NCI-H446 (cell line): Measurements from ENCODE around the gene CYP4X1.
"Not testable (repeated sequence)": the region's sequence is repeated elsewhere in the genome, so short reads cannot be mapped to it uniquely, and the experiment has no call there.

Source experiments
- DNase-seq, 2 experiments: peaks; one replicate each; lab custom pipeline; 2025; lab: John Stamatoyannopoulos, UW

The CYP4X1 gene, protein sequence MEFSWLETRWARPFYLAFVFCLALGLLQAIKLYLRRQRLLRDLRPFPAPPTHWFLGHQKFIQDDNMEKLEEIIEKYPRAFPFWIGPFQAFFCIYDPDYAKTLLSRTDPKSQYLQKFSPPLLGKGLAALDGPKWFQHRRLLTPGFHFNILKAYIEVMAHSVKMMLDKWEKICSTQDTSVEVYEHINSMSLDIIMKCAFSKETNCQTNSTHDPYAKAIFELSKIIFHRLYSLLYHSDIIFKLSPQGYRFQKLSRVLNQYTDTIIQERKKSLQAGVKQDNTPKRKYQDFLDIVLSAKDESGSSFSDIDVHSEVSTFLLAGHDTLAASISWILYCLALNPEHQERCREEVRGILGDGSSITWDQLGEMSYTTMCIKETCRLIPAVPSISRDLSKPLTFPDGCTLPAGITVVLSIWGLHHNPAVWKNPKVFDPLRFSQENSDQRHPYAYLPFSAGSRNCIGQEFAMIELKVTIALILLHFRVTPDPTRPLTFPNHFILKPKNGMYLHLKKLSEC

DNA sequence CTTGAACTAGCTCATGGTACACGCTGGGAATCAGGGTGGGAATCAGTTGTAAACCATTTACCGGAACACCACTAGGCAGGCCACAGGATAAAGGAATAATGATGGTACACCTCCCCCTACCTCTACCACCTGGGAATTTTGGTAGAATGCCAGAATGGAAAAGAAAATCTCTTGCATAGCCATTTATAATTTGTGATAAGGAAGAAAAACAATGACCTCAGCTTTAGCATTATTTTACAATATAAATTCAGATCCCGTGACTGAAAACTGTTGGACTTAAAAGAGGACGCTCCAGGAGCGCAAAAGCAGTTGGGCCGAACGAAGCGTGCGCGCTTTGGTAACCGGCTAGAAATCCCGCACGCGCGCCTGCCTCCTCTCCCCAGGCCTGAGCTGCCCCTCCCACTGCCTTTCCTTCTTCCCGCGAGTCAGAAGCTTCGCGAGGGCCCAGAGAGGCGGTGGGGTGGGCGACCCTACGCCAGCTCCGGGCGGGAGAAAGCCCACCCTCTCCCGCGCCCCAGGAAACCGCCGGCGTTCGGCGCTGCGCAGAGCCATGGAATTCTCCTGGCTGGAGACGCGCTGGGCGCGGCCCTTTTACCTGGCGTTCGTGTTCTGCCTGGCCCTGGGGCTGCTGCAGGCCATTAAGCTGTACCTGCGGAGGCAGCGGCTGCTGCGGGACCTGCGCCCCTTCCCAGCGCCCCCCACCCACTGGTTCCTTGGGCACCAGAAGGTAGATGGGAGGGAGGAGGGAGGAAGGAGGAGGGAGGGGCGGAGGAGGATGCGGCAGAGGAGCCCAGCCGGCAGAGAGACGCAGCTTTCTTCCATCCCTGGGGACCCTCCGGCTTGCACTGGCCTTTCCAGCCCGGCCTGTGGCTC is at the start of gene CYP4X1:
CYP4X1 (plus strand) TSS at position 402 of the 873 bp plus-strand sequence; CDS start at position 551, 149 bp downstream.
- no peak for DNase-seq

DNA sequence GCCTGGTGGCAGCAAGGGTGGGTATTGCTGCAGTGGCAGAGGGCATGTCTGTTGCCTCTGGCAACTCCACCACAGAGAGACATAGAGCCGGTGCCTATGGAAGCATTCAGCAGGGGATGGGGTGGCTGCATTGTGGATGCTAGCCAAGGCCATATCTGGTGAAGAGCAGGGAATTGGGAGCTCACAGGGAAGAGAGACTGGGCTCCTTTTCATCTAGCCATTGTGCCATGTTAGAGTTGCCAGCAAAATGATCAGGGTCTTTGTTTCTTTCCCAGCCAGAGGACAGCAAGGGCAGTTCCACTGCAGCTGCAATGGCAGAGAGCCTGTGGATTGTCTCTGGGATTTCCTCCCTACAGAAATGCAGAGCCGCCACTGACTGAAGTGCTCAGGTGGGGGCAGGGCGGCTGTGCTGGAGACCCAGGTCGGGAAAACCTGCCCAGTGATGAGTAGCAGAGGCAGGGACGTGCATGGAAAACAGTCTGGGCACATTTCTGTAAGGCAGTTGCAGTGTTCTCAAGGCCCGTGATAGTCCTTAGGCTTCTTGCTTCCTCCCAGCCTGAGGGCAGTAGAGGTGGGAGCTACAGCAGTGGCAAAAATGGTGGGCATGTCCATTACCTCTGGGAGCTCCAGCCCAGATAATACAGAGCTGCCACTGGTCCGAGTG is 40.2 kb upstream of the CYP4X1 start:
- no peak for DNase-seq

DNA sequence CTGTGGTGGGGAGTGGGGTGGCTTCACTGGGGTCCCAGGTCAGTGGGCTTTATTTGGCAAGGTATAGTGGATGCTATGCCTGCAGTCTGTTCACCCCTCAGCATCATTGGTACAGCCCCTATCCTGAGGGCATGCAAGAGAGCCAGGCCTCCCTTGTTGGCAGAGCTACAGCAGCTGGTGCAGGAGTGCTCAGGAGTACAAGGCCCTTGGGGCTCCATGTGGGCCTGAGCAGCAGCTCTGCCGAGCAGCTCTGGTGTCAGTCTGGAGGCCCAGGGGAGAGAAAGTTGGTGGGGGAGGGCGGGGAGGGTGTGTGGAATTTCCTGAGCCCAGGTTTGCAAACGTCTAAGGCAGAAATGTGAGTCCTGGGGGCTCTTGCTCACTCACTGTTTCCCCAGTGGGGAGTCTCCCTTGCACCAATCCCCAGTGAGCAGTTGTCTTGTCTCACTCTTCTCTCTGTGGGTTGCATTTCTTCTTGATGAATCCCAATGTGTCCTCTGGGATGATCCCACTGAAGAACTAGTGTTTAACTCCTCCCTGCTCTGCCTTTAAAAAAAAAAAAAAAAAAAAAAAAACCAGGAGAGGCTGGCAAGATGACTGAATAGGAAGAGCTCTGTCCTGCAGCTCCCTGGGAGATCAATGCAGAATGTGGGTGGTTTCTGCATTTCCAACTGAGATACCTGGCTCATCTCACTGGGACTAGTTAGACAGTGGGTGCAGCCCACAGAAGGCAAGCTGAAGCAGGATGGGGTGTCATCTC is 39.5 kb upstream of the CYP4X1 start:
- no peak for DNase-seq

DNA sequence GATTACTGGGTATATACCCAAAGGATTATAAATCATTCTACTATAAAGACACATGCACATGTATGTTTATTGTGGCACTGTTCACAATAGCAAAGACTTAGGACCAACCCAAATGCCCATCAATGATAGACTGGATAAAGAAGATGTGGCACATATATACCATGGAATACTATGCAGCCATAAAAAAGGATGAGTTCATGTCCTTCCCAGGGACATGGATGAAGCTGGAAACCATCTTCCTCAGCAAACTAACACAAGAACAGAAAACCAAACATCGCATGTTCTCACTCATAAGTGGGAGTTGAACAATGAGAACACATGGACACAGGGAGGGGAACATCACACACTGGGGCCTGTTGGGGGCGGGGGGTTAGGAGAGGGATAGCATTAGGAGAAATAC is 32.9 kb upstream of the CYP4X1 start:
- DNase-seq: not testable (repeated sequence)

DNA sequence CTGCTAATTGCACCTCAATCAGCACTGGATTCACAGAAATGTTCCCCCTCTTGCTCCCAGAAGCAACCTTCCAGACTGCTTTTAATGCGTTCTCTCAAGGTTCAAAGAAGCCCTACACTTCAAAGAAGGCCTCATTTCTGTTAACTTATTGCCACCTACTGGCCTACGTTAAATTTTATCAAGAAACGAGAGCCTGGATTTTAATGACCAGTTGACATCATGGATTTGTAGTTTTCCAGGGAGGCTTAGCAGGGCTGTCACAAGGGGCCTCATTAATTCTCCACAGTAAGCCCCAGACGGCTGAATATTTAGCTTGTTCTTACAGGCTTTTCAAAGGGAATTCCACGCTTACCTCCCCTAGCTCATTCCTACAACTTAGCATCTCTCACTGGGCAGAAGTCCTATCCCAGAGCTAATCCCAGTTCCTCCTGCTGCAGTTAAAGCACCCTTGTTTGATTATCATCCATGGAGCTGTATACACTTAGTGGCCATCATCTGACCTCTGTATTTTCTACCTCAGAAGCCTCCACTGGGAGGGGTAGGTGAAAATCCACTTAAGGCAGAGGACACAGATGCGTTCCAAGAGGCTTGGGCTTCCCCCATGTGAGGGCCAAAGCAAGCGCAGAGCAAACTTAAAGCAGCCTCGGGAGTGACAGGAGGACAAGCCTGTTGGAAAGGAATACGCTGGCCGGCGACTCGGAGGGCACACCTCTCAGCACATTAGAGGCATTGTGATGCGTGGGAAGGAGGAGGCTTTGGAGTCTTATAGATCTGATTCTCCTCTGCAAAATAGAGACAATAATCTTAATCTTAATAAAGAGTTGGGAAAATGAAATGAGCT is 32.2 kb upstream of the CYP4X1 start:
- peak in 1 of 2 experiments; percentile 18 for DNase-seq

DNA sequence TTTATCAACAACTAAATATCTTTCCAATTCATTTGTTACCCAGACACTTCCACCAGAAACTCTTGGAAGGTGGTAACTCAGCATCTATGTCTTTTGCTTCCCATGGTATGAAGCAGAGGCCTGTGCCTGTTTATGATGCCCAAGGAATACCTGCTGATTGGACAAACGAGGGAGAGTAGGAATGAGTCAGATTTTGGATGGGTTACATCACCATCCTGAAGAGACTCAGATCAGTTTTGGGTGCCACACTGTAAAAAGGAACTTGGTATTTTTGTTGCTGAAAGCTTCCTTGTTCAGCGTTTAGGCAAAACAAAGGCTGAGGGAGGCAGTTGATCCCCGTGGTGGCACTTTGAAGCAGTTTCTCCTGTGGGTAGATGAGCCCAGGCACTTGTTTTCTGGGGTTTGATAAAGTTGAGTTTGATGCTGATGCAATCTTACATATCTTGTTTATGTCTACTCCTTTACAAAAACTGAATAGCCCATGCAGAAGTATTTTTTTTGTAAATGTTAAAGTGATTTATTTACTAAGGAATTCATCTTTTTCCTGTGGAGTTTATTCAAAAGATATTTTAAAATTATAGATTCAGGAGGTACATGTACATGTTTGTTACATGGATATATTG is 26.7 kb upstream of the CYP4X1 start:
- no peak for DNase-seq

DNA sequence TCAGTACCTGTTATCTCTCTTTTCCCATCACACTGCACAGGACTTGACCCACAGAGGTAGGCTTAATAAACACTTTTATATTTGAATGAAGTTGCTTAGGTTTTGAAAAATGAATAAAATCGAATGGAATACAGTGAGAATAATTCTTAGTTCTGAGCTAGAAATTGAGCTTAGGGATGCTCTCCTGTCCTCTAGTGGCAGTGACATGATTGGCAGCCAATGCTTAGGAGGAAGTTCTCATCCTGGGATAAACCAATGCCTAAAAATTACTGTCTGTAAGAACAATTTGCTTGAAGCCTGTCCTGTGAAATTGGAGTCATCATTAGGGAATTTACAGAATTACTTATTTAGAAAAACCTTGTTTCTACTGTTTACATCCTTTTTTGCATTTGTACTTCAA is 21.3 kb upstream of the CYP4X1 start:
- no peak for DNase-seq

DNA sequence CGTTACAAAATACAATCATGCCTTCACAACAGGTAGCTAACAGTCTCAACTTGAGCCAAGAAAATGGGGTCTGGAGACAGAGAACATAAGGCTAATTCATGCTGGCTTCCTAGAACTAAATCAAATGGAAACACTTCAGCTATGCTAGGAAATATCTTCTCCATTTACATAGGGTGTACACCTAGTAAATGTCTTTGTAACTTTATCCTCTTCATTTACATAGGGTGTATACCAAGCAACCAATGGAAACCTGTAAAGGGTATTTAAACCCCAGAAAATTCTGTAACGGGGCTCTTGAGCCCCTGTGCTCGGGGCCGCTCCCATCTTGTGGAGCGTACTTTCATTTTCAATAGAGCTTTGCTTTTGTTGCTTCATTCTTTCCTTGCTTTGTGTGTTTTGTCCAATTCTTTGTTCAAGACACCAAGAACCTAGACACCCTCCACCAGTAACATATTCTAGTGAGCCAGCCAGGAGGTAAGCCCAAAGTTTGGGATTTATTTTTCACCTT is 19.5 kb upstream of the CYP4X1 start:
- no peak for DNase-seq

DNA sequence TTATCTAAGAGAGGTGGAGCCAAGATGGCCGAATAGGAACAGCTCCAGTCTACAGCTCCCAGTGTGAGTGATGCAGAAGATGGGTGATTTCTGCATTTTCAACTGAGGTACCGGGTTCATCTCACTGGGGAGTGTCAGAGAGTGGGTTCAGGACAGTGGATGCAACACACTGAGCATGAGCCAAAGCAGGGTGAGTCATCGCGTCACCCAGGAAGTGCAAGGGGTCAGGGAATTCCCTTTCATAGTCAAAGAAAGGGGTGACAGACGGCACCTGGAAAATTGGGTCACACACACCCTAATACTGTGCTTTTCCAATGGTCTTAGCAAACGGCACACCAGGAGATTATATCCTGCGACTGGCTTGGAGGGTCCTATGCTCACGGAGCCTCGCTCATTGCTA is 17.0 kb upstream of the CYP4X1 start:
- not testable (repeated sequence) for DNase-seq

DNA sequence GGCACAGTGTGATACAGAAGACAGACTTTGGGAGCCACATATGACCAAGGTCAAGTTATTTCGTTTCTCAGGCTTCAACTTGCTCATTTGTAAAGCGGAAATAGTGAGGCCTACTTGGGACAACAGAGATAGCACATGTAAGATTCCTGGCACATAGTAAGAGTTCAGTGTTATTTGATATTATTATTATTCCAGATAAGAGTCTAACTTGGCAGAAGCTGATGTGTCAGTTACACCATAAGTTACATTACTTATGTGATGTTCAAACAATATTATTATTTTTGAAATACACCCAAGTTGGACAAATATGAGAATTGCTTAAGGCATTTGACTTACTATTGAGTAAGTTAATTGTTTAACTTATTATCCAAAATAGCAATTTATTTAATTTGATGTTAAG is 10.2 kb upstream of the CYP4X1 start:
- DNase-seq: no peak

DNA sequence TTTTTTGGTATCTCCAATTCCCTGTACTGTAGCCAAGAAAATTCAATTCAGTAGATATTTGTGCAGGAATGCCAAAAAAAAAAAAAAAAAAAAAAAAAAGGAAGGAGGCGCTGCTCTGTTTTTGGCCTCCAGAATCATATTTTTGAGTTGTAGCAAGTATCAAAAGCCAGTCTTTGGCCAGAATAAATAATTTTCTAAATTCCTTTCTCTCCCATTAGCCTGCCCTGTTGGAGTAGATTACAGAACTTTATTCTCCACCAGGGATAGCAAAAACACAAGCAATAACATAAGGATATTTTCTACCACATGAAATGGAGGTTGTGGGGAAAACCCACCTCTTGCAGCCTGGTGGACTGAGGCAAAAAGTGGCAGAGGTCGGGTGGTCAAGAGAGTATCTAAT is 2.4 kb upstream of the CYP4X1 start:
- DNase-seq: no peak

DNA sequence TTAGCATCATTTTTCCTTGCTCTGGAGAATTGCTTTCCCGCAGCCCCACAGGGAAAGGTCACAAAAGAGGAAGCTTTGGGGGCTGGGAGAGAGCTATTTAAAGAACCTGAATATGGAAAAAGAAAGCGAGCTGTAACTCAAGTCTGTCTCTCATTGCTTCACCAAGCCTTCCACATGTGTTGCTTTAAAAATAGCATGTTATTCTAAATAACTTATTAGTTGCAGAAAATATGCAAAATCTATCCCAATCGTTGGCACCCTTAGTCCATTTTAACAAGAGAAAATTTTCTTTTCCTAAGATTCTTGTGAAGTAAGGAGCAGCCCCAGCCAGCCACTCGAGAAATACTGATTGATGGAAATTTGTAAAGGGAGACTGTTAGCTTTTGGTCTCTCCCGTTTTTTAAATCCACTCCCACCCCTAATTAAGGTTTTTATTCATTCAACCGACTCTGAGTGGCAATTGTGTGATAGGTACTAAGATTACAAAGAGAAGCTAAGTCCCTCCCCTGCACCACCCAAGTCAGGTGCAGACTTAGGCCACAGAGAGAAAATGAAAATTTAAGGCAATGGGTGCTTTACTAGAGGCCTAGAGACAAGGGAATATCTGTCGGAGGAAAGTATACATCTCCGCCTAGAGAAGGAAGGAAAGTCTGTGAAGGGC is 802 bp downstream of the CYP4X1 start:
- DNase-seq: no peak

DNA sequence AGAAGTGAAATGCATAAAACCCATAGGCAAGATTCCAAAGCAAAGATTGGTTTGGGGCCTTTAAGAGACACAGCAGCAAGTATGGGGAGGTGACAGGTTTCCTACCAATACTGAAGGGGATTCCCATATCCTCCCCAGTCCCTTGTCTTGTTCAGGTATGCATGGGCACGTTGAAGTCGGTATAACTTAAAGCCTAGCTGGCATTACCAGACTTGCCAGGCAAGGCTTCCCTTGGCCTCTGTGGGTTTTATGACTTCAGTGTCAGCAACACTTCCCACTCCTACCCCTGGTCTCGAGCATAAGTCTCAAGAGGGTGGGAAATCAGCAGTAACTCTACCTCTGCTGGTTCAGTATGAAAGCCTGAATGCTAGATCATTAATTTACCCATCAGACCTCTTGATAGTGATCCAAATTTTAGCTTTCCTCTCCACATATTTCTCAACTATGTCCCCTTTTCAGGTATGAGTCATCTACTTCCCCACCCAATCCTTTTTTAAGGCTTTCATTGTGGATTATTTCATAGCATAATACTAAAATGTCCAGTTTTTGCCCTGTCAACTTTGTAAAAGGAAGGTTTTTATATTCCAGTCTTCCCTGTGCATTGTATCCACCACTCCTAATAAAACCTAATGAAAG is 6.8 kb downstream of the CYP4X1 start:
- no peak for DNase-seq

DNA sequence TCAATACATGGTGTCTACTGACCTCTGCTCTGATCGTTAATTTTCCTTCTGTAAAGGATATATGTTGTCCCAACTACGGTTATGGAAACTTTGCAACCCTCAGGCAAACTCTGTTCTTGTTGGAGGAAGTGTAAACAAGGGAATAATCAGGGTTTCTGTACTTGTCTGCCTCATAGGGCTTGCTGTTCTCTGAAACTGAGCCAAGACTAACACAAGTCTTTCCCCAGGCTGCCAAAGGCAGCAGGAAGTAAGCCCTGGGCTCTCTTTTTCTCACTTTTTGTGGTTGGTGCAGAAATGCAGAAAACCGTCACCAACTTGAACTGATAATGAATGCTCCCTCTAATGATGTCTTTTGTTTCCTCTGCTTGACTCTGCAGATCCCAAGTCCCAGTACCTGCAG is 7.6 kb downstream of the CYP4X1 start:
- DNase-seq: no peak

DNA sequence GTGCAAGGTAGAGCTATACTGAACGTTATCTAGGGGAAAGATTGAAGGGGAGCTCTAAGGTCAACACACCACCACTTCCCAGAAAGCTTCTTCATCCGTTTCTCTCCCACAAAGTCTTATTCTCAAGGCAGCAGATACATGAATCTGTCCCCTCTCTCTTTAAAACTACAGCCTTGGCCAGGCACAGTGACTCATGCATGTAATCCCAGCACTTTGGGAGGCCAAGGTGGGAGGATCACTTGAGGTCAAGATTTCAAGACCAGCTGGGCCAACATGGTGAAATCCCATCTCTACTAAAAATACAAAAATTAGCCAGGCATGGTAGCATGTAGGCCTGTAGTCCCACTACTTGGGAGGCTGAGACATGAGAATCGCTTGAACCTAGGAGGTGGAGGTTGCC is 8.1 kb downstream of the CYP4X1 start:
- no peak for DNase-seq

DNA sequence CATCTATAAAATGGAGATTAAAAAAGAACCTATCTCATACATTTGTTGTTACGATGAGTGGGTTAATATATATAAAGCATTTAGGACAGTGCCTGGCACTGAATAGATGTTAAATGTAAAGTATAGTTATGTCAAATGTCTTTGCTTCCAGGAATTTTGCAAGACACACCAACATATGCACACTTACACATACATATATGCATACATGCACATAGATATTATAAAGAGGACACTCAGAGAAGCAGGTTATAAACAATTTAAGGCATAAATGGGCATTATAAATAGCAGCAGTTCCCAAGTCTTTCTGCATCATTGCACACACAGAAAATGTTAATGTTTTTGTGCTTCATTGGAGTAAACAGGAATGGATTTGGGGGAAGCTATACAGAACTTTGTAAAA is 13.3 kb downstream of the CYP4X1 start:
- DNase-seq: no peak

DNA sequence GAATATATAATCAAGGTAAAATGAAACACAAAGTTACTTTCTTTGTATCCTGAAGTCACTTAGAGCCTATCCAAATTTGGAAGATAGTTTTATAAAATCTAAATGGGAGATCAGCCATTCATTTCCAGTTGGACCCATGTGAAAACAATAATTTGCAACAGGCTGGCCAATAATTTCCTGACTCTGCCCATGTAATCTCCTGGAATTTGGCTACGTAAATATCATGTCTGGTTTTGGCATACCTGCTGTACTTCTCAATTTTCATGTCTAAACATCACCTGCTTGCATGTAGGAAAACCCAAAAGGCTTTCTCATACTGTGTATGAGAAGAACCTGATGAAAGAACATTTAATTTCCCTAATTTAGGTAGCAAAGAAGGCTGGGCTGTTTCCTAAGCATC is 35.9 kb downstream of the CYP4X1 start:
- DNase-seq: no peak

DNA sequence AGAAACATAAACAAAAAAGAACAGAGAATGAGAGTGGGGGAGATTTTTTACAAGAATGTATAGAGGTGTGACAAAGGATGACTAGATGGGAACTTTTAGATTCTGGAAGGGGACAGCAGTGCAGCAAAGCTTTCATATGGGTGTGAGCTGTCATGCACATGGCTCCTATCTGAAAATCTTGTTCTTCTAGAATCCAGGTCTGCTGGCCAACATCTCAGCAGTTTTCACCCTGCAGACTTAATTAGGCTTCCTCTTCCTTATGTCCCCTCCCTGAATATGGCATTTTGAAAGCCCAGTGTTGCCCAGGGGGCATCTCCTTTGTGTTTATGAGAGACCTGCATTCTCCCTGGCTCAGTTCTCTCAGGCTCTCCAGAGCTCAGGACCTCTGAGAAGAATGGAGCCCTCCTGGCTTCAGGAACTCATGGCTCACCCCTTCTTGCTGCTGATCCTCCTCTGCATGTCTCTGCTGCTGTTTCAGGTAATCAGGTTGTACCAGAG is 43.7 kb downstream of the CYP4X1 start, which contains the start of gene CYP4Z1:
CYP4Z1 (plus strand) TSS at position 135 of the 498 bp plus-strand sequence; CDS start at position 395, 260 bp downstream.
- DNase-seq: no peak

DNA sequence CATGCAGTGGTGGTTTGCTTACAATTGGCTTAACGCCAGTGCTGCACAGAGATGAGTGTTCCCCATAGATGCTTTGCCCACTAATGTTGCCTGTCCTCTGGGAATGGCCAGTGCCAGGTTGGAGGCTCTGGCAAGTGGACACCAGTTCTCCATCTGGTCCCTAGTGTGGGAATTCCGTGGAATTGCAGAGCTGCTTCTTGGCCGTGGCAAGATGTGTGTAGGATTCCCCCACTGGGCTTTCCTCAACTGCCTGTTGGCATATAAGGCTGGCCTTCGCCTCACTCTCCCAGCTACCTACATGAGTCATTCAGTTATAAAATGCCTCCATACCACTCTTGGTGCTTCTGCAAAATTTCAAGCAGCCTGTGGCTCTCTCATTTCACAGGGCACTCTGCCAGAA is 45.6 kb downstream of the CYP4X1 start:
- DNase-seq: not testable (repeated sequence)
